ENCODE data around the gene CRP. TPM values are rescaled to one million over a fixed set of nuclear protein-coding genes. Genes with fewer than 3 reads are reported as not detected.
"Not testable (repeated sequence)": the region's sequence is repeated elsewhere in the genome, so short reads cannot be mapped to it uniquely, and the experiment has no call there.

The CRP gene
- total RNA-seq, 4 donors from 2014 or later, result 0.17 to 0.65 (median 0.42) TPM; not detected in 1

DNA sequence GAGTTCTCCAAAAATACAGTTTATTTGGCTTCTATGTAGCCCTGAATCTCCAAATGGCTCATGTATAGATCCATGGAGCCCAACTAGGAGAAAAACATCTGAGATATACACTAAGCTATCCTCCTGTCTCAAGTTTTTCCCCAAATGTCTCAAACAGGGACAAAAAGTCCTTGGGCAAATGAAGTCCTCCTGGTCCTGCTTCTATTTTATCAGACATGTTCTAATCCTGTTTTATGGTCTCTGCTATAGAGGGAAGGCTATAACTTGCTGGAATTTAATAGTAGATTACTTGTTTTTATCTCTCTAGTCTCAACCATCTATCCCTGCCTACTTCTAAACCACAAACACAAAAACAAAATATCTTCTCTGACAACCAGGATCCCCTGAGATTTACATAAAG, 26.9 kb downstream of the CRP start:
- TF ChIP-seq EP300 (IDR thresholded peaks at IDR 0.05) (no peak), POLR2AphosphoS5 (IDR thresholded peaks at IDR 0.05) (no peak), POLR2A (IDR thresholded peaks at IDR 0.05; ENCODE audit: low read depth) (no peak)
- TF ChIP-seq, protein P1, sequence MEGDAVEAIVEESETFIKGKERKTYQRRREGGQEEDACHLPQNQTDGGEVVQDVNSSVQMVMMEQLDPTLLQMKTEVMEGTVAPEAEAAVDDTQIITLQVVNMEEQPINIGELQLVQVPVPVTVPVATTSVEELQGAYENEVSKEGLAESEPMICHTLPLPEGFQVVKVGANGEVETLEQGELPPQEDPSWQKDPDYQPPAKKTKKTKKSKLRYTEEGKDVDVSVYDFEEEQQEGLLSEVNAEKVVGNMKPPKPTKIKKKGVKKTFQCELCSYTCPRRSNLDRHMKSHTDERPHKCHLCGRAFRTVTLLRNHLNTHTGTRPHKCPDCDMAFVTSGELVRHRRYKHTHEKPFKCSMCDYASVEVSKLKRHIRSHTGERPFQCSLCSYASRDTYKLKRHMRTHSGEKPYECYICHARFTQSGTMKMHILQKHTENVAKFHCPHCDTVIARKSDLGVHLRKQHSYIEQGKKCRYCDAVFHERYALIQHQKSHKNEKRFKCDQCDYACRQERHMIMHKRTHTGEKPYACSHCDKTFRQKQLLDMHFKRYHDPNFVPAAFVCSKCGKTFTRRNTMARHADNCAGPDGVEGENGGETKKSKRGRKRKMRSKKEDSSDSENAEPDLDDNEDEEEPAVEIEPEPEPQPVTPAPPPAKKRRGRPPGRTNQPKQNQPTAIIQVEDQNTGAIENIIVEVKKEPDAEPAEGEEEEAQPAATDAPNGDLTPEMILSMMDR (IDR thresholded peaks at IDR 0.05), result no peak
- Histone ChIP-seq H3K4me1 (no peaks in the 10 kb centered on the region), H3K4me3 (no peak overlapping the region), H3K9me3 (no peaks in the 10 kb centered on the region), H3K36me3 (no peaks in the 10 kb centered on the region), H3K27ac (replicated peaks in 1 of 4) (no peak overlapping the region), H3K27me3 (no peaks in the 10 kb centered on the region)
- intact Hi-C loops (cut with DNase I), result no loop called here
- no peak for DNase-seq (ENCODE audit: extremely low spot score)

DNA sequence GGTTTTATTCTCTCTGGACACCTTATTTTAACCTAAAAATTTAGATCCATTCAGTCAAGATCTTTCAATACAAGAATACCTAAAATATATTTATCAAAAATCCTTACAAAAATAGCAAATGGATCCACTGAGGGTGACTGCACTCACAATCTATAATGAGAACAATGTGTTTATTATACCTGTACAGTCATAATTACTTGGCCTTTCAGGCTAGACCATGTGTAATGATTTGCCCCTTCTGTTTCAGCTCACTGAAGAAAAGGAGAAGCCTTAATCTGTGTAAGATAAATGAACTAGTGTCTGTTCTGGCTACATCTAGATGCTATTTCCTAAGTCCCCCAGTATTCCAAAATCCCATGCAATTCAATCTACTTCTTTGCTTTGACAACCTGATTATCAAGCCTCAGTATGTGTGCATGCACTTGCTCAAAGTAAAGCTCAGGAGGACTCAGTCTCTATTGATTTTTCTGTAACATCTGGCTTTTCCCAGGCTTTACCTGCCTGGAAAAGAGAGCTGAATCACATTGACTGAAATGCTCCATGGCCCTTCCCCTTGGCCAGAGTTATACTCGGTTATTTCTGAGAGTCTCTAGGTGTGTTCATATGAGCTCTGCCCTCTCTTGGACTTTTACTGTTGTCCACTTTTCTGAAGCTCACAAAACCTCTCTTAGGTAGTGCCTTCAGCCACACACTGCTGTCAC, 27.6 kb downstream of the CRP start:
- H3K27me3 ChIP-seq, result no peaks in the 10 kb centered on the region
- no peak for DNase-seq (ENCODE audit: extremely low spot score)
- 57% methylated on average over 1 of the region's 1 CpG for WGBS
- no peak overlapping the region for H3K4me3 ChIP-seq
- no peak overlapping the region for H3K27ac ChIP-seq (replicated peaks in 1 of 4)
- H3K9me3 ChIP-seq, result peaks cover 0 to 5% (median 0%) of the 10 kb centered on the region in 4 donors
- intact Hi-C loops (cut with DNase I), result no loop called here
- H3K36me3 ChIP-seq, result no peaks in the 10 kb centered on the region
- no peaks in the 10 kb centered on the region for H3K4me1 ChIP-seq
- TF ChIP-seq POLR2AphosphoS5 (IDR thresholded peaks at IDR 0.05), result no peak
- TF ChIP-seq POLR2A (IDR thresholded peaks at IDR 0.05; ENCODE audit: low read depth), result no peak
- TF ChIP-seq EP300 (IDR thresholded peaks at IDR 0.05), result no peak
- TF ChIP-seq, protein P1 (IDR thresholded peaks at IDR 0.05), result no peak

DNA sequence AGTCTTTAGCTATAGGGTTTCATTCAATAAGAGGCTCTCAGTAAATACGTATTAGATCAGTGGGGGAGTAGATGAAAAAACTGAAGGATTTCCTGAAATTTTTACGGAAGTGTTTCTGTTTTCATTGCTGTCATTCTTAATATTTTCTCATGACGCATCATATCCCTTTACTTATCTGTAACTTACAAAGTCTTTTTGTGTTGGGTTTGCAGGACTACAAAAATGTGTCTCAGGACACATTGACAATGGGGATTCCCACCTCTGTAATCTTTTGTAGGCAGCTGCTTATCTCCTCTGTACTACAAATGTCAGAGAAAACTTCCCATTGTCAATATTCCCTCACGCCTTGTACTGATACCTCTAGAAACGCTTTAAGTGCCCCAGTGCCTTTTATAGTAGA, 35.5 kb downstream of the CRP start:
- Histone ChIP-seq H3K27me3 (no peaks in the 10 kb centered on the region), H3K4me3 (no peak overlapping the region), H3K9me3 (peaks cover 0 to 8% (median 0%) of the 10 kb centered on the region in 4 donors), H3K4me1 (no peaks in the 10 kb centered on the region), H3K36me3 (no peaks in the 10 kb centered on the region), H3K27ac (replicated peaks in 1 of 4) (no peak overlapping the region)
- no peak for TF ChIP-seq POLR2AphosphoS5 (IDR thresholded peaks at IDR 0.05)
- TF ChIP-seq, protein P1 (IDR thresholded peaks at IDR 0.05), result no peak
- no peak for TF ChIP-seq EP300 (IDR thresholded peaks at IDR 0.05)
- no peak for TF ChIP-seq POLR2A (IDR thresholded peaks at IDR 0.05; ENCODE audit: low read depth)
- intact Hi-C loops (cut with DNase I), result no loop called here
- WGBS, result no CpG with 5 or more reads among the region's 5 CpGs
- DNase-seq (ENCODE audit: extremely low spot score), result no peak

DNA sequence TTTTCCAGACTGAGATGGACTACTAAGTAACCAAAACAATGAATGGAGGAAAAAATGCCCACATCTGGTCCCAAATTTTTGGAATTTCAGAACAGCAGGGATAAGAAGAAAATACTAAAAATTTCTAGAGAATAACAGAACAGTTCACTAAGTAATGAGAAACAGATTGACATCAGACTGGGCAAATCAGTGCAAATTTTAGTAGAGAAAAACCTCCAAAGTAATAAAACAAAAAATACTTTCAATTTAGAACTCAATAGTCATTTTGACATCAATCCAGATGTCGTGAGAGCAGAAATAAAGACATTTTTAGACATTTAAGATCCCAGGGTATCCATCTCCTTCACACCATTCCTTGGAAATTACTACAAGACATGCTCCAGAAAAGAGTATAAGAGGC, 39.3 kb downstream of the CRP start:
- no peak for DNase-seq (ENCODE audit: extremely low spot score)
- no peak overlapping the region for H3K27ac ChIP-seq (replicated peaks in 1 of 4)
- H3K4me3 ChIP-seq, result no peak overlapping the region
- no peaks in the 10 kb centered on the region for H3K36me3 ChIP-seq
- no peaks in the 10 kb centered on the region for H3K4me1 ChIP-seq
- no peaks in the 10 kb centered on the region for H3K27me3 ChIP-seq
- intact Hi-C loops (cut with DNase I), result no loop called here
- TF ChIP-seq EP300 (IDR thresholded peaks at IDR 0.05), result no peak
- whole genome bisulfite sequencing, result 57% methylated on average over 1 of the region's 1 CpG
- no peaks in the 10 kb centered on the region for H3K9me3 ChIP-seq

DNA sequence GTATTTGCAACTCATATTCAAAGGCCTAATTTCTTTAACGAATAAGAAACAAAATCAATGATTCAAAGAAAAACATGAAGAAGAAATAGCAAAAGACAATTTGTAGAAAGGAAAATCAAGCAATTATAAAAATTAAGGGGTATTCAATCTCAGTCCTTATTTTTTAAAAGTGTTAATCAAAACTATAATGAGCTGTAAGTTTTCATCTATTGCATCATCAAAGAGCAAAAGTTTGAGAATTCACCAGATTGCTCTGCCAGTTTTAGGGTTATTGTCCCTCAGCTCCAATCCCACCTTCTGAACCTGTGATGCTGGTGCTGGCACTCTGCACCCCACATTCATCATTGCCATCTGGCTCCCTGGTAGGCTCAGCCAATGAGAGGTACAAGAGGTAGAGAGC, 42.0 kb downstream of the CRP start:
- H3K27me3 ChIP-seq; DNase-seq (ENCODE audit: extremely low spot score); H3K27ac ChIP-seq (replicated peaks in 1 of 4); H3K36me3 ChIP-seq; H3K4me3 ChIP-seq; intact Hi-C loops (cut with DNase I); H3K9me3 ChIP-seq; H3K4me1 ChIP-seq: not testable (repeated sequence)
- WGBS, result 88% methylated on average over 1 of the region's 1 CpG

DNA sequence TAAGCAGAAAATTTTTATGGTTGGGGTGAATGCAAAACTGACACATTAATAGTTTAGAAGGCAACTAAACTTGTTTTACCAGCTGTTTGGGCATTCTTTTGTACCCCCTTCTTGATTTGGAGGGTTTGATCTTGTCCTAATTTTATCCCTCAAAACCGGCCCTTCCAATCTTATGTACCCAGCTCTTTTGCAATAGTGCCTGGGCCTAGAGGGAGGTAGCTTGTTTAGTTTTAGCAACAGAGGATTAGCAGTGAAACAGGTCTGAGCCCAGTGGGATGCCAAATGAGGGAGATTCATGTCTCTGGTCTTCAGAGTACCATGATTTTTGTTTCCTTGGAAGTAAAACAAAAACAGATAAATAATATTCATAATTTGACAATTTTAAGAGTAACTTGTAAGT, 45.1 kb downstream of the CRP start:
- H3K9me3 ChIP-seq, result peaks cover 0 to 7% (median 2%) of the 10 kb centered on the region in 4 donors
- TF ChIP-seq POLR2AphosphoS5 (IDR thresholded peaks at IDR 0.05), result no peak
- TF ChIP-seq, protein P1 (IDR thresholded peaks at IDR 0.05), result no peak
- TF ChIP-seq POLR2A (IDR thresholded peaks at IDR 0.05; ENCODE audit: low read depth), result no peak
- no peak for TF ChIP-seq EP300 (IDR thresholded peaks at IDR 0.05)
- DNase-seq (ENCODE audit: extremely low spot score), result no peak
- no peak overlapping the region for H3K4me3 ChIP-seq
- no peaks in the 10 kb centered on the region for H3K36me3 ChIP-seq
- H3K27me3 ChIP-seq, result no peaks in the 10 kb centered on the region
- intact Hi-C loops (cut with DNase I), result no loop called here
- WGBS, result 40% methylated on average over 1 of the region's 1 CpG
- no peaks in the 10 kb centered on the region for H3K4me1 ChIP-seq
- H3K27ac ChIP-seq (replicated peaks in 1 of 4), result no peak overlapping the region
